Measurements from ENCODE around the gene KIF5A. TPM values are rescaled to one million over a fixed set of nuclear protein-coding genes. Genes with fewer than 3 reads are reported as not detected.

The KIF5A gene
- total and polyA plus RNA-seq, 2 experiments from 2014 or later, result 0.11 to 0.36 TPM

DNA sequence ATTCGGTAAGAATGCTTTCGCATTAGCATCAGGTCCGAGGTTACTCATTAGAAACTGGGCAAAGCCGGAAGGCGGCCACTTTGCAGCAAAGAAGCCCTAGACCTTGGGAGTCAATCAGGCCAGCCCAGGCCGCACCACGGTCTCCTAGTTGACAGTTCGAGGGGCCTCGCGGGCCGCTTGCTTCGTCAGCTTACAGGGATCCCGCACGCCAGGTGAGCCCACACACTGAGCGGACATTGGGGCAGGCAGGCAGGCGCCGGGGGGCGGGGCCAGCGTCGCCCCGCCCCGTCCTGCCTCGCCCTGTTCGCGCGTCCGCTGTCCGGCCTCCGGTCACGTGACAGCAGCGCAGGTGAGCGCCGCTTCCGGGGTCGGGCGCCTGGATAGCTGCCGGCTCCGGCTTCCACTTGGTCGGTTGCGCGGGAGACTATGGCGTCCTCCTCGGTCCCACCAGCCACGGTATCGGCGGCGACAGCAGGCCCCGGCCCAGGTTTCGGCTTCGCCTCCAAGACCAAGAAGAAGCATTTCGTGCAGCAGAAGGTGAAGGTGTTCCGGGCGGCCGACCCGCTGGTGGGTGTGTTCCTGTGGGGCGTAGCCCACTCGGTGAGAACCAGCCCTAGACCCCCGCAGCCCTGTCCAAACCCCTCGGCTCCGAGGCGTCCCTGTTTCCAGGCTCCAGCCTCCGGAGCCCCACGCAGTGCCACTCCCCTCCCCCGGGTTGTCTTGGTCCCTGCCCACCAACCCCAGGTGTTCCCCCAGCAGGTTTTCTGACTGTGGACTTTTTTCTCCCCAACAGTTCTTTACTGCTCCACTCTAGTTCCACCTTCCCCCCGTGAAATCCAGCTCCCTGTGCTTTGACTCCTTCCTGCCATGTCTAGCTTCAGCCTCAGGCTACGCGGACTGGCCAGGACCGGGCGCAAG lies 41.3 kb downstream of the KIF5A start, which contains the start of gene PIP4K2C:
Gene PIP4K2C, plus strand, starts transcription at position 329 of the 918 bp plus-strand sequence. Its CDS starts 98 bp downstream, at position 427.
- H3K27ac ChIP-seq, result no peak within 1 kb of the TSS
- no peaks in the 10 kb centered on the region for H3K9me3 ChIP-seq (ENCODE audit: low read depth)
- peak within 1 kb of the TSS; percentile 72 for H3K4me3 ChIP-seq
- no peaks in the 10 kb centered on the region for H3K4me1 ChIP-seq (ENCODE audit: low read depth)
- peaks cover 35% of the 10 kb centered on the region for H3K27me3 ChIP-seq
- peaks cover 3% of the 10 kb centered on the region for H3K36me3 ChIP-seq
- peak; percentile 50 to 87 for DNase-seq (ENCODE audit: low read depth in 1 of 2, low spot score in 1 of 2)
- no peak for TF ChIP-seq CTCF (IDR thresholded peaks at IDR 0.05; ENCODE audit: low read depth, low read length)

DNA sequence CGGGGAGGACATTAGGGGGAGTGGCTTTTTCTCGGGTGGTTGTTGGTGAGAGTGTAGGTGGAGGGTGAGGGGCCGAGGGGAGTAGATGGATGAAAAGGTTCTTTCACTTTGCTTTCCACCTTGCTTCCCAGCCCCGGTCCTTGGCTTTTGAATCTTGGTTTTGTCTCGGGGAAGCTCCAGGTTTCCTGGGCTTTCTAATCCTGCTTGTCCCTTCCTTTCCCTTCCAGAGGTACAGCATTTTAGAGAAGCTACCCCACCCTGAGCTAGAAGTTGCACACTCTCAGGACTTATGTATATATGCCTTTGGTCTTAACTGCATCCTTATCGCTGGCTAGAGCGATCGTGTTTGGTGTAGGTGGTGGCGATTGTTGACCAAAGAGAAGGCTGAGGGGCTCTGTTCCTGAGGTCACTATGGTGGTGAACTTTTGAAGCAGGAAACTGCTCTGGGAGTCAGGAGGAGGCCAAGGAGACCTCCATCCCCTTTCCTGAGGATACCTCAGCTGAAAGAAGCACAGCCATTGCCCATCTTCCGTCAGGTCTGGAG lies 42.0 kb downstream of the KIF5A start:
- Histone ChIP-seq H3K9me3 (ENCODE audit: low read depth) (no peaks in the 10 kb centered on the region), H3K4me1 (ENCODE audit: low read depth) (no peaks in the 10 kb centered on the region), H3K27ac (no peak overlapping the region)

GRCh38 chr12:57592551-57593165 lies 42.8 kb downstream of the KIF5A start:
- Histone ChIP-seq H3K4me3 (no peak overlapping the region), H3K4me1 (ENCODE audit: low read depth) (no peaks in the 10 kb centered on the region), H3K27ac (no peak overlapping the region), H3K36me3 (peaks cover 3% of the 10 kb centered on the region), H3K9me3 (ENCODE audit: low read depth) (no peaks in the 10 kb centered on the region), H3K27me3 (peaks cover 20% of the 10 kb centered on the region)
- TF ChIP-seq CTCF (IDR thresholded peaks at IDR 0.05; ENCODE audit: low read depth, low read length), result no peak
- no peak for DNase-seq (ENCODE audit: low read depth in 1 of 2, low spot score in 1 of 2)

More for the DNA sequence above, 42.0 kb downstream of the KIF5A start:
- TF ChIP-seq CTCF (IDR thresholded peaks at IDR 0.05; ENCODE audit: low read depth, low read length), result no peak
- peaks cover 3% of the 10 kb centered on the region for H3K36me3 ChIP-seq
- H3K4me3 ChIP-seq, result peak overlapping the region; percentile 72
- H3K27me3 ChIP-seq, result peaks cover 28% of the 10 kb centered on the region
- DNase-seq (ENCODE audit: low read depth in 1 of 2, low spot score in 1 of 2), result no peak

DNA sequence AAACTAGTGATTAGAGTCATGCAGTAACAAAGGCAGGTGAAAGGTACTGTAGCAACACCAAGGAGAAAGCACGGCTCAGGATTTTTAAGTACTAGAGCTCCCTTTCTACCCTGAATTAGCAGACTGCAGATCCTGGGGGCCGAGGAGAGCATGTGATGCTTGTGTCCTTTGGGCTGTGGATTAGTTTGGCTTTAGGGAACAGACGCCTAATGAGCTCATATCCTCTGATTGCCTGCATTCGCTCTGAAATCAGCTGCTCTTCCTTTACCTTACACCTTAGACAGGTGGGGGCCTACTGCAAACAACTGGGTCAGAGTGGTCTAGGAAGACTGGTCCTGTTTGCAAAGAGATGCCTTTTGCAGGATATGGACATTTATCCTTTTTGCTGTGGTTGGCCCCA lies 43.3 kb downstream of the KIF5A start:
- TF ChIP-seq CTCF (IDR thresholded peaks at IDR 0.05; ENCODE audit: low read depth, low read length), result no peak
- DNase-seq (ENCODE audit: low read depth in 1 of 2, low spot score in 1 of 2), result no peak
- H3K27ac ChIP-seq, result no peak overlapping the region

GRCh38 chr12:57600395-57600794 lies 50.6 kb downstream of the KIF5A start:
- no peak for DNase-seq (ENCODE audit: low read depth in 1 of 2, low spot score in 1 of 2)
- Histone ChIP-seq H3K27me3 (no peaks in the 10 kb centered on the region), H3K4me1 (ENCODE audit: low read depth) (peaks cover 10% of the 10 kb centered on the region), H3K27ac (no peak overlapping the region), H3K9me3 (ENCODE audit: low read depth) (no peaks in the 10 kb centered on the region), H3K36me3 (peaks cover 3% of the 10 kb centered on the region), H3K4me3 (no peak overlapping the region)
- no peak for TF ChIP-seq CTCF (IDR thresholded peaks at IDR 0.05; ENCODE audit: low read depth, low read length)

More for the DNA sequence above, 43.3 kb downstream of the KIF5A start:
- Histone ChIP-seq H3K36me3 (peaks cover 3% of the 10 kb centered on the region), H3K27me3 (peaks cover 15% of the 10 kb centered on the region), H3K4me1 (ENCODE audit: low read depth) (no peaks in the 10 kb centered on the region), H3K4me3 (no peak overlapping the region), H3K9me3 (ENCODE audit: low read depth) (no peaks in the 10 kb centered on the region)

Measured in cardiac muscle cell (in vitro differentiated cells and primary cell).